AML-193 (cell line): ENCODE data around the gene SLC6A16.
"Not testable (repeated sequence)": the region's sequence is repeated elsewhere in the genome, so short reads cannot be mapped to it uniquely, and the experiment has no call there.

ENCODE experiments used
- DNase-seq, 2 experiments: peaks; one replicate each; lab custom pipeline; 2025; lab: John Stamatoyannopoulos, UW

Gene SLC6A16

DNA sequence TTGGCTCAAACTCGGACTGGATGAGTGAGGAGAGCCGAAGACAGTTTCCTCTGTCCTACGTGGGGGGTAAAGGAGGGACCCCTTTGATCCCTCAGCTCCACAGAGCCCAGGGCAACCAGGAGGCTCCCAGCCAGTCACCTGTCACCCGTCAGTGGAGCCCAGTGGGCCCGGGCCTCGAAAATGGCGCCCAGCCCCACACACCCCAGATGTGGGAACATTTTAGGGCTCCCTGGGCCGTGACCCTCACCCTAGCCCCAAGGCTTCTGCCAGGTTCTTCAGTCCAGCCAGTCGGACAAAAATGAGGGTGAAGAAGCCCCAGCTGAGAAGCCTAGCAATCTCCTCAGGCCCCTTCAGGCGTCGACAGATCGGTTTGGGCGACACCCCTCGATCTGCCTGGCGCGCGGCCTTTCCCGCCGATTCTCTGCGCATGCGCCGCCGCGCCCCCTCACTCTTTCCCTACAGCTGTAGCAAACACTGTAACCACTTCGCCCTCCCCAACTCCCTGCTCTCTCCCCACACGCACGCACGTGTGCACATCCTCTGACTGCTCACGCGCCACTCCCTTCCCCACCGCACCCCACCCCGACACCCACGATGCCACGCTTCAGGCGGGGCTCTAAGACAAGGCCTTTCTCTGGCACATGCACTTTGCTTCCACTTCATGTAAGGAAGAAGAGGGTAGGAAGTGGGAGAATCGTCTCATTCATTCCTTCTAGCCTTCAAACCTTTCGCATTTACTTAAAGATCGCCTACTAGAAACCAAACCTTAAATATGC lies at the start of gene SLC6A16:
TSS of gene SLC6A16 (minus strand) at position 391 of the 776 bp plus-strand sequence. CDS start 13,844 bp downstream, outside the sequence.
- no peak for DNase-seq

DNA sequence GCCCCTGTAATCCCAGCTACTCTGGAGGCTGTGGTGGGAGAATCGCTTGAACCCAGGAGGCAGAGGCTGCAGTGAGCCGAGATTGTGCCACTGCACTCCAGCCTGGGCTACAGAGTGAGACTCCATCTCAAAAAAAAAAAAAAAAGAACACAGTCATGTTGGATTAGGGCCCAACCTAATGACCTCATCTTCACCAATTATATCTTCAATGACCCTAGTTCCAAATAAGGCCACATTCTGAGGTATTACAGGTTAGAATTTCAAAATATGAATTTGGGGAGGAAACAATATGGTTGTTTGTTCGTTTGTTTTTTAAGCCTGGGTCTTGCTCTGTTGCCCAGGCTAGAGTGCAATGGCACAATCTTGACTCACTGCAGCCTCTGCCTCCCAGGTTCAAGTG lies 48.2 kb upstream of the SLC6A16 start:
- DNase-seq: not testable (repeated sequence)

DNA sequence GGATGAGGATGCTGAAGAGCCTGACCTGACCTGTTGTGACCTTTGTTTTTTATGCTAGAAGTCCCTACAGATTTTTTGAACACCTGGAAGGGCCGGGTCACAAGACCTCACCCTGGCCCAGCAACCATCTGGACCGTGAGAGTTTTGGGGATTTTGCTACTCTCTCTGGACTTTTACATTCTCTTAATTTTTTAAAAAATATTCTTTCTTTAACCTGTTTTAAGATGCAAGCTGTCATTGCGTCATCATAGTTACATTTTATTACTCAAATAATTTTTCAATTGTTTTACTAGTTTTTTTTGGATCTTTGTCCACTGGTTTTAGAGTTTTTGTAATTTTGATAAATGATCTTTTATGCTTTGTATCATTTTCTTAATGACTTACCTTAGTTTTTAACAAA lies 46.2 kb upstream of the SLC6A16 start:
- DNase-seq: no peak

DNA sequence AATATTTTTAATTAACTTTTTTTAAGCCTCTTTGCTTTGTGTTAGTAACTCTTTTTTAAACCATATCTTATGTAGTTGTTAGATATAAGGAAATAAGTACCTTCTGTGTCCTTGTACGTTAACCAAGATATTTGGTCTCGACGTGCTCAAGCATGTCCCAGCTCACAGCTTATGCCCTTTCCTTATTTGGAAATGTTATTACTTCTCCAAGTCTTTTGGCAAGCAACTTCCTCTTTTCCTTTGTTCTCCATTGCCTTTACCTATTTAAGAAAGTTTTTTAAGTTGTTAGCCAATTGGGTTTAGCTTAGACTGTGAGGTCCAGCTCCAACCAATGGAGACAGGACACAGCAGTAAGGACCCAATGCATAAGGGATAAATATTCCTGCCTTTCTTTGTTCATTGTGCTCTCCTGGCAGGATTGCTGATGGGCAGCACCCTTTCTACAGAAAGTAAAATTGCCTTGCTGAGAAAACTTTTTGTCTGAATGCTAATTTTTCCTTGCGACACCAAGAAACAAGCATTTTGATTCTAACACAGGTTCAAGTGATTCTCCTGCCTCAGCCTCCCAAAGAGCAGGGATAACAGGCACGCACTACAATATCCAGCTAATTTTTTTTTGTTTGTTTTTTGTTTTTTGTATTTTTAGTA lies 43.8 kb upstream of the SLC6A16 start:
- peak in 1 of 2 experiments; percentile 17 for DNase-seq

GRCh38 chr19:49366110-49366509 lies 41.1 kb upstream of the SLC6A16 start:
- DNase-seq: no peak

DNA sequence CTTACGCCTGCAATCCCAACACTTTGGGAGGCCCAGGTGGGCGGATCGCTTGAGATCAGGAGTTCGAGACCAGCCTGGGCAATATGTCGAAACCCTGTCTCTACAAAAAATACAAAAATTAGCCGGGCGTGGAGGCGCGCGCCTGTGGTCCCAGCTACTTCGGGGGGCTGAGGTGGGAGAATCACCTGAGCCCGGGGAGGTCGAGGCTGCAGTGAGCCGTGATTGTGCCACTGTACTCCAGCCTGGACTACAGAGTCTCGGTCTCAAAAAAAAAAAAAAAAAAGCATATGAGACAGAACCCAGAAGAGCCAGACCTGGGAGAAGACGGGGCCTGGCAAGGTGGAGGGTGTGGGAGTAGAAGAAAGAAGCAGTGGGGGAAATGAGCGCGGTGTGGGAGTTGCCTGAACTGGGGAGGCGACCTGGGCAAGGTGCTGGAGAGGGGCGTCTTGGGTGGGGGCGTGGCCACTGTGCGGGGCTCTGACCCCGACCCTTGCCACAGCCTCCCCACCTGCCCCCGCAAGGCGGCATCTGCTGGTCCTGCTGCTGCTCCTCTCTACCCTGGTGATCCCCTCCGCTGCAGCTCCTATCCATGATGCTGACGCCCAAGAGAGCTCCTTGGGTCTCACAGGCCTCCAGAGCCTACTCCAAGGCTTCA lies 39.2 kb upstream of the SLC6A16 start:
- DNase-seq: no peak

DNA sequence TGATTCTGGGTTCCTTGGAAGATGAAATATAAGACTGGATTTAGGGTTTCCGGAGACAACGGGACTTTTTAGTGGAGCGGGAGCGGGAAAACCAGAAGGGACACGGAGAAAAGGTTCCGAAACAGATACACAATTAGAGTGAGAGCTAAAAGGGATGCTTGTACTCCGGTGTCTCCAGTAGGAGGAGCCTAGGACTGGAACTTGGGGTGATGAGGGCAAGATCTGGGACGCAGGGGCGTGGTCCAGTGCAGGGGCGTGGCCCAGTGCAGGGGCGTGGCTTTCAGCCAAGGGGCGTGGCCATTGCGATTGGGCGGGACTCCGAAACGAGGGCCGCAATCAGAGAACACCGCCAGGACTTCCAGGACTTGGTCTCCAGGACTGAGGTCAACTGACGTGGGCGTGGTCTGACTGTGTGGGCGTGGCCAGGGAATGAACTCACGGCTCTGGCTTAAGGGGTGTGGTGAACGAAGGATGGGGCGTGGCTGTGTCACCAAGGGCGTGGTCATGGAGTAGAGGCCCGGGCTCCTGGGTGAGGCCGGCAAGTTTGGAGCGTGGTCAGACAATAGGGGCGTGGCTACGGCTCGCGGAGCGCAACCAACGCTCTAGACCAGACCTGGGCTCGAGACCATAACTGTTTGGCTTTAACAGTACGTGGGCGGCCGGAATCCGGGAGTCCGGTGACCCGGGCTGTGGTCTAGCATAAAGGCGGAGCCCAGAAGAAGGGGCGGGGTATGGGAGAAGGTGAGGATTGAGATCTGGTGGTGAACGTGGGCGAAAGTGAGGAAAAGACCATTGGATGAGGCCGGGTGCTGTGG lies 38.5 kb upstream of the SLC6A16 start, which contains the start of gene DKKL1:
TSS of gene DKKL1 (plus strand) at position 610 of the 815 bp plus-strand sequence. CDS start at position 732, 122 bp downstream.
- no peak for DNase-seq

GRCh38 chr19:49362929-49363267 lies 37.9 kb upstream of the SLC6A16 start:
- no peak for DNase-seq

DNA sequence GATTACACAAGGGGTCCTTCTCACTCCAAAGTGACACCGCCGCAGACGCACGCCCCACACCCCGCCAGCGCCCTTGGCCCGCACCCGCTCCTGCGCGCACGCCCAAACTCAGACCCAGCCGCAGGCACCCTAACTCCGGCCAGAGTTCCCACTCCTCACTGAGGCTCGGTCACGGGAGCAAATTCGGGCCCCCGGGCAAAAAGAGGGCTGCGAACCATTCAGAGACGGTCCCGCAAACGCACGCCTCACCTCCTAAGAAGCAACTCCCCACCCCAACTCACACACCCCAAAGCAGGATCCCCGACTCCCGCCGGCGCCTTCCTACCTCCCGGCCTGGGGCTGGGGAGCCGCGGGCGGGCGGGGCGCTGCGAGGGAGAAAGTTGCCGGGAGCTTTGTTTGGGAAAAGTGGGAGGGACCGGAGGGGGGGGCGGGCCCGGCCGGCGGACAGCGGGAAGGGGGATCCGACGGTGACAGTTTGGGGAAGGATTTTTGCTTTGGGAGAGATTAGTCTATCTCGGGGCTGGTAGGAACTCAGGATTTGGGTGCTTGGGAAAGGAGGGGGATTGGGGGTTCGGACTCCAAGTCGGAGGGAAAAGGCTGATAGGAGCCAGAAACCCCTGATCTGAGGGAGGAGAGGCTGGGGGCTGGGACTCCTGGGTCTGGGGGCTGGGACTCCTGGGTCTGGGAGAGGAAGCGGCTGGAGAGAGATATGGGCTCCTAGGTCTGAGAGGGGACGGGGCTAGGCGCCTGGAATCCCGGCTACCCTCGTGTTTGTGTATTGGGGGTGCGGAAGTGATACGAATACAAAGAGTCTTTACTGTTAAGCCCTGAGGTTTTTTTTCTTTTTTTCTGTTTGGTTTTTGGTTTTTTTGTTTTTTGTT lies 37.3 kb upstream of the SLC6A16 start, which contains the start of gene TEAD2:
TSS of gene TEAD2 (minus strand) at position 369 of the 881 bp plus-strand sequence. CDS start 2,341 bp downstream, outside the sequence.
- no peak for DNase-seq

- DNase-seq: no peak
These were observed 36.6 kb upstream of the SLC6A16 start for GRCh38 chr19:49361438-49362047.

GRCh38 chr19:49359851-49360820 lies 35.1 kb upstream of the SLC6A16 start:
- DNase-seq: no peak

DNA sequence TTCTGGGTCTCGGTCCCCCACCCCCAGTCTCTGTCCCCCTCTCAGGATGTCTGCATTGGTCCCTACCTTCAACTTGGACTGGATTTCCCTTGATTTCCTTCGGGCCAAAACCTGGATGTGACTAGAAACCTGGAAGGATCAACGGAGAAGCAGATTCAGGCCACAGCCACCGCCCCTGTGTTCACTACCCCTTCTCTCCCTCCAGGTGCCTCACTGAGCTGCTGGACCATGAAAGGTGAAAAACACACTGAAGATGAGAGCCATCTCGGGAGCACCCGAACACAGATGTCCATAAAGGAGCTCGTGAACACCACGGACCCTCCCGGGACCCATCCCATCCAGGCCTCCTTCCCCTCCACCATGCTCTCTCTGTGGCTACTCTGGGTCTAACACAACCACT lies 32.2 kb upstream of the SLC6A16 start:
- DNase-seq: no peak

DNA sequence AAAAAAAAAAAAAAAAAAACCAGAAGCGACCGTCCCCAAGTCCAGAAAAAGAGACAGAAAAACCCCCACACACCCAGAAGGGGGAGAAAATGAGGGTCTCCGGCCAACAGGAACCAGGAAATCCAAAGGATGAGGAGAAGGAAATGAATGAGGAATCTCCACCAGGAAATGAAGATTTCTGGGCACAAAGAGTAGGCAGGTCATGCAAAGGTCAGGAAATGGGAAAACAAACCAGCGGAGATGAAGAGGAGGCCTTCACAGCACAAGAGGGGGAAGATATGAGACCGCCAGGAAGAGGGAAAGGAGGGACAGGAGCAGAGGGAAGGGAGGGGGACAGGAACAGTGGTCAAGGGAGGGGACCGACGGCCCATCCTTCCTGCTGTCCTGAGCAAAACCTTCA lies 31.4 kb upstream of the SLC6A16 start:
- DNase-seq: no peak

DNA sequence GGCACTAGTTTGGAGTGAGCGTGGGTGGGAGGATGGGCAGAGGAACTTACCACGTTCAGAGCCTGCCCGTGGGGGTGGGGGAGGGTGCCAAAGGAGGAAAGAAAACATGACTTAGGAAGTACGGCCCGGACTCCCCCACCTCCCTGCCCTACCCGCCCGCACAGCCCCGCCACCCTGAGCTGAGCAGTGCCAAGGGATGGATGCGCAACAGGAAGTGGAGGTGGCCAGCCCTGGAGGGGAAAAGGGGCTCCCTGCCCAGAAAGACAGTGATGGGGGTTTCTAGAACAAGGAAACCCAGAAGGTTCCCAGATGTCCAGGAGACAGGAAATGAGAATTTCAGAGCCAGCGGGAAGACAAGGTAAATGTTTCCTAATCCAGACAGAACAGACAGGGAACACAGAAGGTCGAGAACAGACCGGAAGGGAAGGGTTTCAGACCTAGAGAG lies 30.9 kb upstream of the SLC6A16 start:
- peak; percentile 36 to 41 for DNase-seq

- DNase-seq: no peak
These were observed 24.6 kb upstream of the SLC6A16 start for GRCh38 chr19:49349567-49349966.

DNA sequence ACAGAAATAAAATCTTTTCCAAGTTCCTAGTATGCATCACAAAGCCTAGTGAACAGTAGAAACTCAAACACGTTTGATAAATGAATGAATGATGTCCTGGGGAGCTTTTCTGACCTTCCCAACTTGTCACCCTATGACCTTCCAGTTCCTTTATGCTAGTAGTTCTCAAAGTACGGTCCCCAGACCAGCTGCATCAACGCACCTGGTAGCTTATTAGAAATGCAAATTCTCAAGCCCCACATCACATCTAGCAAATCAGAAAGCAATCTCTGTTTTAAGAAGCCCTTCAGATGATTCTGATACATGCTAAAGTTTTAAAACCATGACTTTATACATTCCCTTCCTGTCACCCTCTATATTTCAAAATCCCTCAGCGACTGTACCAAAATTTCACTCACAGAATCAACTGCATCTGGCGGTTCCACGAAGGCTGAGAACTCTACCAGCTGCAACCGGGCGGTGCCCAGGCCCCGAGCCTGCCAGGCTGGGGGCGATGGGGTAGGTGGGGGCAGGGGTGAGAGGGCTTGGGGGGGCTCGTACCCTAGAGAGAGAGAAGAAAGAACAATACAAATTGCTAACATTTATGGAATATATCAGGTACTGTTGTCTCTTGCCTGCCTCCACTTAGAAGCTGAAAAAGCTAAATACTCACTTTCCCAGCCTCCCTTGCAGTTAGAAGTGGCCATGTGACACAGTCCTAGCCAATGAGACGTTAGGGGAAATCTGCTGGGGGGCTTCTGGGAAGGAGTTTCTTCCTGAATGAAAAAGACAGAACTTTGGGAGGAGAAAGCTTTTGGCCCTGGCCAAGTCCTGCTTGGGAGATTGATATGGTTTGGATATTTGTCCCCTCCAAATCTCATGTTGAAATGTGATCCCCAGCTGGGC lies 23.6 kb upstream of the SLC6A16 start:
- DNase-seq: no peak

- no peak for DNase-seq
These were observed 22.8 kb upstream of the SLC6A16 start for GRCh38 chr19:49347835-49348234.

GRCh38 chr19:49347191-49347590 lies 22.2 kb upstream of the SLC6A16 start:
- no peak for DNase-seq
